MCF 10A (cell line): ENCODE data around the gene MT1A. TPM values are rescaled to one million over a fixed set of nuclear protein-coding genes. Genes with fewer than 3 reads are reported as not detected.
A peak's percentile ranks its signal among the peaks of the same experiment; 100 is the strongest.

Experiments used
- BruUV-seq: library from RNA; stranded (reverse); fragments of 400-500 nt; replicated peaks from 2 replicates; lab custom pipeline; 2021; lab: Mats Ljungman, UMichigan
- CTCF ChIA-PET: fragments of 300-600 bp; sonication (Branson Sonifier 250); formaldehyde crosslinking; extraction: SDS; loops from one replicate; lab custom pipeline; 2021; ENCODE audit warnings: antibody characterized with exemption, inconsistent platforms; lab: Yijun Ruan, JAX
- POLR2A ChIA-PET: fragments of 300-600, 350-650 bp; sonication (Branson Sonifier 250); formaldehyde crosslinking; extraction: SDS; loops from one replicate; lab custom pipeline; 2020; ENCODE audit warnings: antibody characterized with exemption, inconsistent platforms; lab: Yijun Ruan, JAX
- DNase-seq: peaks from one replicate; pipeline ENCODE4 v3.0.0-alpha.2; 2018; ENCODE audit not compliant: unreplicated experiment
- H3K27ac Mint-ChIP-seq: one replicate; pipeline ENCODE4 v1.8.0; 2022; ENCODE audit warnings: mild to moderate bottlenecking, low read depth, mixed read lengths; ENCODE audit not compliant: unreplicated experiment
- H3K27me3 Mint-ChIP-seq: one replicate; pipeline ENCODE4 v1.8.0; 2022; ENCODE audit warnings: mixed read lengths; ENCODE audit not compliant: insufficient read depth, unreplicated experiment
- H3K36me3 Mint-ChIP-seq: one replicate; pipeline ENCODE4 v1.8.0; 2022; ENCODE audit warnings: mild to moderate bottlenecking, moderate library complexity, mixed read lengths; ENCODE audit not compliant: insufficient read depth, unreplicated experiment
- H3K4me1 Mint-ChIP-seq: one replicate; pipeline ENCODE4 v1.8.0; 2022; ENCODE audit warnings: mixed read lengths; ENCODE audit not compliant: insufficient read depth, unreplicated experiment
- H3K4me3 Mint-ChIP-seq: one replicate; pipeline ENCODE4 v1.8.0; 2022; ENCODE audit warnings: mild to moderate bottlenecking, moderate library complexity, mixed read lengths; ENCODE audit not compliant: unreplicated experiment
- H3K9me3 Mint-ChIP-seq: one replicate; pipeline ENCODE4 v1.8.0; 2022; ENCODE audit warnings: mixed read lengths; ENCODE audit not compliant: unreplicated experiment
- intact Hi-C: fragments of 100-400 bp; cut with micrococcal nuclease; formaldehyde crosslinking; loops from 2 replicates; pipeline ENCODE4 v1.14.1; 2022
- total RNA-seq: library from RNA; stranded (reverse); gene quantifications from 2 replicates; pipeline ENCODE4 v1.2.3, GENCODE V29; 2022
- TF ChIP-seq, protein P1 (sequence below): fragments of 200-600 bp; IDR thresholded peaks from one replicate; pipeline ENCODE4 v1.8.0; 2022; ENCODE audit warnings: antibody characterized with exemption, mild to moderate bottlenecking; ENCODE audit not compliant: unreplicated experiment

The MT1A gene
- total RNA-seq, 1 experiment from 2014 or later: not detected

DNA sequence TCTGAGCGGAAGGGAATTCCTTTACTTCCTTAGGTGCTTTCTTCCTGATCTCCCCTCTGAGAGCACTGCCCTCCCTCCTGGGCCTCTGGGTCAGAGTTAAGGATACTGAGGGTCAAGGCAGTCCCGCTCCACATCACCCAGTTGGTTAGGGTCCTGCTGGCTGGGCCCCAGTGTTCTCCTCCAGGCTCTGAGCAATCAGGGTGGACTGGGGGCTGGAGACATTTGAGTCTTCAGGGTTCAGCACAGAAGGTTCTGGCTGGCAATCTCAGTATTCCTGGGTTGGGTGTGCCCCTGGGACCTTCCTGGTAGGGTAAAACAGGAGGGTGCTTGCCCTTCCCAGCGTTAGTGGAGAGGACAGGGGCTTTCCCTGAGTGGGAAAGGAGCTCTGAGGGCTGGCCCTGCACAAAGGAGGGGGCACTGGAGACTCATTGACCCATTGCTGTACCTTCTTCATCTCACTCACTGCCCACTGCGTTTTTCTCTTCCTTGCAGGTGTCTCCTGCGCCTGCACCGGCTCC is 5.6 kb upstream of the MT1A start:
- POLR2A ChIA-PET: interaction anchor here (0.7 to 1.6 kb wide), 5 partner anchors 14 to 52 kb away, joined by 3 to 4 read pairs (median 4); partner anchors contain the start of gene MT2A
- Mint-ChIP-seq H3K27me3 (no peaks in the 10 kb centered on the region), H3K4me1 (peaks cover 21% of the 10 kb centered on the region), H3K4me3 (no peak overlapping the region), H3K9me3 (no peaks in the 10 kb centered on the region), H3K27ac (no peak overlapping the region), H3K36me3 (peaks cover 3% of the 10 kb centered on the region)
- TF ChIP-seq, protein P1, sequence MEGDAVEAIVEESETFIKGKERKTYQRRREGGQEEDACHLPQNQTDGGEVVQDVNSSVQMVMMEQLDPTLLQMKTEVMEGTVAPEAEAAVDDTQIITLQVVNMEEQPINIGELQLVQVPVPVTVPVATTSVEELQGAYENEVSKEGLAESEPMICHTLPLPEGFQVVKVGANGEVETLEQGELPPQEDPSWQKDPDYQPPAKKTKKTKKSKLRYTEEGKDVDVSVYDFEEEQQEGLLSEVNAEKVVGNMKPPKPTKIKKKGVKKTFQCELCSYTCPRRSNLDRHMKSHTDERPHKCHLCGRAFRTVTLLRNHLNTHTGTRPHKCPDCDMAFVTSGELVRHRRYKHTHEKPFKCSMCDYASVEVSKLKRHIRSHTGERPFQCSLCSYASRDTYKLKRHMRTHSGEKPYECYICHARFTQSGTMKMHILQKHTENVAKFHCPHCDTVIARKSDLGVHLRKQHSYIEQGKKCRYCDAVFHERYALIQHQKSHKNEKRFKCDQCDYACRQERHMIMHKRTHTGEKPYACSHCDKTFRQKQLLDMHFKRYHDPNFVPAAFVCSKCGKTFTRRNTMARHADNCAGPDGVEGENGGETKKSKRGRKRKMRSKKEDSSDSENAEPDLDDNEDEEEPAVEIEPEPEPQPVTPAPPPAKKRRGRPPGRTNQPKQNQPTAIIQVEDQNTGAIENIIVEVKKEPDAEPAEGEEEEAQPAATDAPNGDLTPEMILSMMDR: no peak
- intact Hi-C loops: no loop called here
- no peak for DNase-seq
- CTCF ChIA-PET: interaction anchor here (0.7 kb wide), 1 partner anchor 11 kb away, joined by 4 read pairs; no protein-coding TSS in a partner anchor
- no TSS peak for BruUV-seq

DNA sequence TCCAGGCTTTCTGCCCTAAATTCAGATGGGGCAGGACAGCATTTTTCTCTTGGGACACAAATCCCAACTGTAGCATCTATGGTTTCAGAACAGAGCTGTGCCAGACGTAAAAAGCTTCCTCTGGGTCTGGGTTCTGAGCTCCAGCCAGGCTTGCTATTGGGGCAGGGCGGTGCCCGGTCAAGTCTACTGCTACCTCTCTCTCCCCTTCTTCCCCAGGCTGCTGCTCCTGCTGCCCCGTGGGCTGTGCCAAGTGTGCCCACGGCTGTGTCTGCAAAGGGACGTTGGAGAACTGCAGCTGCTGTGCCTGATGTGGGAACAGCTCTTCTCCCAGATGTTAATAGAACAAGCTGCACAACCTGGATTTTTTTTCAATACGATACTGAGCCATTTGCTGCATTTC is 4.9 kb upstream of the MT1A start:
- no TSS peak for BruUV-seq
- no peaks in the 10 kb centered on the region for H3K27me3 Mint-ChIP-seq
- H3K27ac Mint-ChIP-seq: no peak overlapping the region
- H3K4me1 Mint-ChIP-seq: peaks cover 20% of the 10 kb centered on the region
- CTCF ChIA-PET: interaction anchor here (0.7 to 1.3 kb wide), 2 partner anchors 8 to 10 kb away, joined by 4 to 5 read pairs; partner anchors contain the start of gene MT1E
- no peak for DNase-seq
- TF ChIP-seq, protein P1: no peak
- H3K4me3 Mint-ChIP-seq: no peak overlapping the region
- intact Hi-C loops: no loop called here
- H3K36me3 Mint-ChIP-seq: no peaks in the 10 kb centered on the region
- H3K9me3 Mint-ChIP-seq: no peaks in the 10 kb centered on the region
- POLR2A ChIA-PET: interaction anchor here (0.7 to 1.6 kb wide), 6 partner anchors 14 to 51 kb away, joined by 3 to 5 read pairs (median 4); partner anchors contain the start of genes MT1X and MT2A

DNA sequence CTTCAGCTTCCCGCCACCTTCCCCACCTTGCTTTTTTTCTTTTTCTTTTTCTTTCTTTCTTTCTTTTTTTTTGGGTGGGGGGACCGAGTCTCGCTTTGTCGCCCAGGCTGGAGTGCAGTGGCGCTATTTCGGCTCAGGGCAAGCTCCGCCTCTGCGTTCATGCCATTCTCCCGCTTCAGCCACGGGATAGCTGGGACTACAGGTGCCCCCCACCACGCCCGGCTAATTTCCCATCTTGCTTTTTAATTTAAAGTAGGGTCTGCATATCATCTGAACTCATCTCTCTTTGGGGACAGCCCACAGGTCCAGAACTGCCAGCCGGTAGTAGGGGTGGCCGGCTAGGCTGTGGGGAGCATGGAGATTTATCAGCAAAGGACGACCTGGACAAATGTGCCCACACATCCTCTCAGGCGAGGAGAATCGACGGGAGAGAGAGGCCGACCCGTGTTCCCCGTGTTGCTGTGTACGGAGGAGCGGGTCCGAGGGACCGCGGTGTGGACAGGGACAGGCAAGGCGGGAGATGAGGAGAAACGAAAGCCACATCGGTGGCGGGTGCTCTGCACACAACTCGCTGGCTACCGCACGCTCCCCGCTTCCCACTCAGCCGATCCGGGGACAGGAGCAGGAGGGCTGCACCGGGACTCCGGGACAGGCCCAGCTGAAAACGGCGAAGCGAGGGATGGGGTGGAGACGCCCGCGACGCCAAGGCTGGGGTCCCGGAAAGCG is 3.6 kb upstream of the MT1A start:
- Mint-ChIP-seq H3K36me3 (no peaks in the 10 kb centered on the region), H3K4me3 (no peak overlapping the region), H3K4me1 (peaks cover 16% of the 10 kb centered on the region), H3K9me3 (no peaks in the 10 kb centered on the region), H3K27ac (peak overlapping the region; percentile 29), H3K27me3 (no peaks in the 10 kb centered on the region)
- DNase-seq: no peak
- TF ChIP-seq, protein P1: no peak
- CTCF ChIA-PET: interaction anchor here (1.3 kb wide), 1 partner anchor 9 kb away, joined by 5 read pairs; the partner anchor contains the start of gene MT1E
- no TSS peak for BruUV-seq
- POLR2A ChIA-PET: interaction anchor here (1.6 kb wide), 1 partner anchor 12 kb away, joined by 4 read pairs; no protein-coding TSS in a partner anchor
- intact Hi-C loops: no loop called here

DNA sequence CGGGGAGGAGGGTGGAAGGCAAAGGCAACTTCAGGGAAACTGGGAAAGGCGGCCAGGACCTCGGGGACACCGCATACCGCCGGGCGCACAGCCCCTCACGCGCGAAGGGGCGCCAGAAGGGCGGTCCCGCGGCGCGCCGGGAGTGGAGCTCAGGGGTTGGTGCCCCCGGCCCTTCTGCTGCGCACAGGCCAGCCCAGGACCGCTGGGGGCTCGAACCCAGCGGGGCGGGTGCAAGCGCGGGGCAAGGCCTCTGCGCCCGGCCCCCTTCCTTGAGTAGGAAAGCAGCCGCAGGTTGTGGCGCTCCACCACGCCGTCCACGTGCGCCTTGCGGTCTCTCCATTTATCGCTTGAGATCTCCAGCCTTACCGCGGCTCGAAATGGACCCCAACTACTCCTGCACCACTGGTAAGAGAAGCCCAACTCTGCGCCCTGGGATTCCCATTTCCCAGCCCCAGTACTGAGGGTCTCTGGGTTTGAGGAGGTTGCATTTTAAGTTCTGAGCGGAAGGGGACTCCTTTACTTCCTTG is 3.0 kb upstream of the MT1A start:
- intact Hi-C loops: no loop called here
- TF ChIP-seq, protein P1: no peak
- Mint-ChIP-seq H3K4me1 (peaks cover 16% of the 10 kb centered on the region), H3K27ac (no peak overlapping the region), H3K9me3 (no peaks in the 10 kb centered on the region), H3K27me3 (no peaks in the 10 kb centered on the region), H3K36me3 (no peaks in the 10 kb centered on the region), H3K4me3 (no peak overlapping the region)
- POLR2A ChIA-PET: interaction anchor here (2.0 kb wide), 1 partner anchor 29 kb away, joined by 4 read pairs; no protein-coding TSS in a partner anchor
- CTCF ChIA-PET: interaction anchor here (1.6 kb wide), 1 partner anchor 31 kb away, joined by 7 read pairs; no protein-coding TSS in a partner anchor
- DNase-seq: no peak
- BruUV-seq: no TSS peak
